Subcutaneous adipose tissue (tissue), 4 donors: Measurements from ENCODE around the gene SBF2. TPM values are rescaled to one million over a fixed set of nuclear protein-coding genes. Genes with fewer than 3 reads are reported as not detected.

ENCODE experiments used
- total RNA-seq, 4 donors: library from RNA; depleted of rRNA; stranded (reverse); fragments of >200 nt; gene quantifications; one replicate each; pipeline ENCODE4 v1.1.0, GENCODE V29; 2016
- TF ChIP-seq, protein P1 (sequence below): fragments of 450-650 bp; IDR thresholded peaks from one replicate; pipeline ENCODE4 v1.5.1; 2016; ENCODE audit warnings: low read depth, mild to moderate bottlenecking, control low read depth, antibody characterized with exemption, moderate library complexity

SBF2 gene
- total RNA-seq, 4 donors from 2014 or later, result 87.2 to 103 (median 97.3) TPM

- TF ChIP-seq, protein P1, sequence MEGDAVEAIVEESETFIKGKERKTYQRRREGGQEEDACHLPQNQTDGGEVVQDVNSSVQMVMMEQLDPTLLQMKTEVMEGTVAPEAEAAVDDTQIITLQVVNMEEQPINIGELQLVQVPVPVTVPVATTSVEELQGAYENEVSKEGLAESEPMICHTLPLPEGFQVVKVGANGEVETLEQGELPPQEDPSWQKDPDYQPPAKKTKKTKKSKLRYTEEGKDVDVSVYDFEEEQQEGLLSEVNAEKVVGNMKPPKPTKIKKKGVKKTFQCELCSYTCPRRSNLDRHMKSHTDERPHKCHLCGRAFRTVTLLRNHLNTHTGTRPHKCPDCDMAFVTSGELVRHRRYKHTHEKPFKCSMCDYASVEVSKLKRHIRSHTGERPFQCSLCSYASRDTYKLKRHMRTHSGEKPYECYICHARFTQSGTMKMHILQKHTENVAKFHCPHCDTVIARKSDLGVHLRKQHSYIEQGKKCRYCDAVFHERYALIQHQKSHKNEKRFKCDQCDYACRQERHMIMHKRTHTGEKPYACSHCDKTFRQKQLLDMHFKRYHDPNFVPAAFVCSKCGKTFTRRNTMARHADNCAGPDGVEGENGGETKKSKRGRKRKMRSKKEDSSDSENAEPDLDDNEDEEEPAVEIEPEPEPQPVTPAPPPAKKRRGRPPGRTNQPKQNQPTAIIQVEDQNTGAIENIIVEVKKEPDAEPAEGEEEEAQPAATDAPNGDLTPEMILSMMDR, result no peak
Measured at GRCh38 chr11:9956483-9956882, 337.5 kb downstream of the SBF2 start.

- TF ChIP-seq, protein P1, result no peak
Measured at GRCh38 chr11:9955391-9955790, 338.6 kb downstream of the SBF2 start.

DNA sequence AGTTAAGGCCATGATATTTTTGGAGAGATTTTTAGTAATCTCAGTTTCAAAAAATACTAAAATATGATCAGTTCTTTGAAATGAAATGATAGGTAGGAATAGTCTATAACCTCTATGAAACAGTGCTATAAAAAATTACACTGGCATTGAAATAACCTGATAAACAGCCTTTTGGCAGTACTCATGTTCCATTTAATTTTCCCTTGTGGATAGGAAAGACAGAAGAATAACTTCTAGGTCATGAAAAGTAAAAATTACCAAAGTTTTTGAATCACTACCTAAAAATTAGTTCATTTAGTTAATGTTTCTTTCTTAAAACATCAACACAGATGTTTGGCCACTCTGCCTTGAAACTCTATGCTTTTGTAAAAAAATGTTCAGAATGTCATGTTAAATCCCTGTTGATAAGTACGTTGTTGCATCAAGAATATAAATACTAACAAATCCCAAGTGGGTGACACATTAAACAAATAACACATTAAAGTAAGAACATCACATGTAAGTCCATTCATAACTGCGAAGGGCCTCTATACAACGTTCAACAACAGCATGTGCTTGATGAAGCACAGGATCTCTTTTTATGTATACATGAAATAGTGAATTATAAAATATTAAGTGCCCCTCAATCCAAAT lies 339.9 kb downstream of the SBF2 start:
- TF ChIP-seq, protein P1, result no peak

DNA sequence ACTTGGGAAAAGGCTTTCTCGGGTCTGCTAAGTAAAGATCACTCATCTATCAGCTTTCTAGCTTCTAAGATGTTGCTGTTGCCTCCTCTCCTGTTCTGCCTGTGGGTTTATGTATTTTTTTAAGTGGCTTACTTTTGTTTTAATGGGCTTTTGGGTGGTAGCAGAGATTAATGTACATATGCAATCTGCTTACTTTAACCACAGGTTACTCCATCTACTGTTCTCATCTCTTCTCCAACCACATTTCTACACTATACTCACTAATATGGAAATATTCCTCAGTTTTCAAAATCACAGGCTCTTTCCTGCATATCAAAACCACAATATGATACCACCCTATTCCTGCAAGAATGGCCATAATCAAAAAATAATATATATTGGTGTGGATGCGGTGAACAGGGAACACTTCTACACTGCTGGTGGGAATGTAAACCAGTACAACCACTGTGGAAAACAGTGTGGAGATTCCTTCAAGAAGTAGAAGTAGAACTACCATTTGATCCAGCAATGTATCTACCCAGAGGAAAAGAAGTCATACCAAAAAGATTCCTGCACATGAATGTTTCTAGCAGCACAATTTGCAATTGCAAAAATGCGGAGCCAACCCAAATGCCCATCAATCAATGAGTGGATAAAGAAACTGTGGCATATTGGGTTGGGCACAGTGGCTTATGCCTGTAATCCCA lies 341.4 kb downstream of the SBF2 start:
- TF ChIP-seq, protein P1, result no peak

DNA sequence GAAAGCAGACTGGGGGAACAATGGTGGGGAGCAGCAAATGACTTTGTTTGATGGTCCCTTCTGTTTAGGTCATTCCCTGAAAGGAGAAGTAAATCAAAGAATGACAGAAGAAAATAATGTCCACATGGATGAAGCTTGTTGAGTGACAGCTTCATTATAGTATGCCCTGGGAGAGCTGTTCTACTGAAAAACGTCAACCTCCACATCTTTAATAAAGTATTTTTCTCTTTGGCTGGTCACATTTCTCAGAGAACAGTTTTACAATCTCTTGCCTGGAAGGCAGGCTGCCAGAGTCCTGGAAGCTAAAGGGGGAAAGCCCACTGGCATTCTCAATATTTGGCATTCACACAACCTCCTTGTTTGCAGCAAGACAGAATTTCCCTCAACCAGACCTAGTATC lies 342.2 kb downstream of the SBF2 start:
- TF ChIP-seq, protein P1, result no peak

GRCh38 chr11:9950462-9950861 lies 343.6 kb downstream of the SBF2 start:
- TF ChIP-seq, protein P1, result no peak

DNA sequence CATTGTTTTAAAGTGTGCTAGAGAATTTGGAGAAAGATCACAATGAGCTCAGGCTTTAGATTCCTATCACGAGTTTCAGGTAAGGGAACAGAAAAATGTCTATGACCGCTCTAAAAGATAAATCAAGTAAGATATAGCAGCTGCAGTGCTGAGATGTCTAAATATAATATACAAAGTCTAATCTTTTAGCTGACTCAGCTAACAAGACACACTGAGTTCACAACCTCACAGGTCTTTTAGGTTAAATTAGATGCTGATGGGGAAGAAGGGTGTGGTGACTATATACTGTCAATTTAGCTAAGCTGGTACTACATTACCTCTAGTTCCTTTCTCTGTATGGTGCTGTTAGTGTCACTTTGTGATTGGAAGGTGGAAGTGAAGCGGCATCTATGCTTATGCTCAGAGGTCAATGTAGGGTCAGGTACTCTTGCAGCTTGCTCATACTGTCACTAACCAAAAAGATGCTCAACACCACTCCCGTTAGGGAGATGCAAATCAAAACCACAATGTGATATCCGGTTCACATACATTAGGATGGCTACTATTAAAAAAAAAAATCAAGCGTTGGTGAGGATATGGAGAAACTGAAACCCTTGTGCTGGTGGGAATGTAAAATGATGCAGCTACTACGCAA lies 346.7 kb downstream of the SBF2 start:
- TF ChIP-seq, protein P1, result no peak
